K562 (cell line): ENCODE measurements around the gene CYLD. TPM values are rescaled to one million over a fixed set of nuclear protein-coding genes. Genes with fewer than 3 reads are reported as not detected.

ENCODE experiments used
- ATAC-seq: fragments of 200-7000 bp; cut with Tn5 transposase; 3 replicates; pipeline ENCODE4 v1.9.1; 2020; ENCODE audit warnings: moderate library complexity
- BruUV-seq: library from RNA; stranded (reverse); fragments of 400-500 nt; replicated peaks from 2 replicates; lab custom pipeline; 2021; lab: Mats Ljungman, UMichigan
- CTCF ChIA-PET: fragments of 300-600 bp; formaldehyde crosslinking; extraction: SDS; loops from one replicate; lab custom pipeline; 2021; ENCODE audit warnings: low intra/inter-chr PET ratio; lab: Yijun Ruan, JAX
- POLR2A ChIA-PET: fragments of 300-600, 350-650 bp; sonication (Branson Sonifier 250); formaldehyde crosslinking; extraction: SDS; loops from one replicate; lab custom pipeline; 2021; ENCODE audit warnings: antibody characterized with exemption, inconsistent platforms; lab: Yijun Ruan, JAX
- DNase-seq, 4 experiments: peaks; one replicate each; pipeline versions ENCODE4 v3.0.0 to v3.0.0-alpha.2; 2011 to 2018; ENCODE audit warnings: low spot score in 3 of 4, mixed read lengths in 3 of 4; ENCODE audit errors: extremely low read depth in 1 of 4
- FAIRE-seq: peaks from 2 replicates; lab custom pipeline; 2011; peaks lifted over from hg19 to GRCh38; lab: Jason Lieb, UNC
- H2AFZ ChIP-seq: 2 replicates; pipeline ENCODE4 v1.6.0; 2011; ENCODE audit warnings: low read depth, low read length, control low read depth, inconsistent platforms
- H3K27ac ChIP-seq: fragments of 200-600 bp; 3 replicates; pipeline ENCODE4 v1.8.0; 2011; ENCODE audit warnings: low read depth, mild to moderate bottlenecking, control low read depth, inconsistent platforms, low read length, moderate library complexity, mixed read lengths; ENCODE audit errors: extremely low read depth
- H3K27me3 ChIP-seq, 2 experiments: fragments of 300-600 bp in 1 of 2; 2 replicates in 1 of 2; 3 replicates in 1 of 2; pipeline versions ENCODE4 v1.6.0 to v1.8.0; 2011; ENCODE audit warnings: inconsistent platforms in 2 of 2, low read length in 2 of 2, mild to moderate bottlenecking in 1 of 2, mixed read lengths in 1 of 2, moderate library complexity in 1 of 2; ENCODE audit not compliant: control insufficient read depth in 2 of 2, insufficient read depth in 2 of 2
- H3K36me3 ChIP-seq: fragments of 300-600 bp; 3 replicates; pipeline ENCODE4 v1.8.0; 2011; ENCODE audit warnings: mild to moderate bottlenecking, low read length, inconsistent platforms; ENCODE audit not compliant: control insufficient read depth, insufficient read depth
- H3K4me1 ChIP-seq, 2 experiments: fragments of 200-600 bp in 1 of 2; replicated peaks in 1 of 2; 2 replicates in 1 of 2; 3 replicates in 1 of 2; pipeline versions ENCODE4 v1.5.1 to v1.8.0; 2011; ENCODE audit warnings: inconsistent platforms in 2 of 2, low read length in 2 of 2, mild to moderate bottlenecking in 1 of 2, mixed read lengths in 1 of 2, moderate library complexity in 1 of 2; ENCODE audit not compliant: control insufficient read depth in 2 of 2, insufficient read depth in 2 of 2
- H3K4me2 ChIP-seq: 2 replicates; pipeline ENCODE4 v1.6.1; 2011; ENCODE audit warnings: low read length, control low read depth, inconsistent platforms, mixed read lengths; ENCODE audit not compliant: insufficient read depth
- H3K4me3 ChIP-seq: fragments of 200-600 bp; sonication (generic), shearing (Covaris generic); 2 replicates; pipeline ENCODE4 v1.5.1; 2016; ENCODE audit warnings: control low read depth, inconsistent platforms
- H3K79me2 ChIP-seq: fragments of 200-600 bp; 3 replicates; pipeline ENCODE4 v1.8.0; 2011; ENCODE audit warnings: low read length, inconsistent platforms; ENCODE audit not compliant: control insufficient read depth, insufficient read depth
- H3K9ac ChIP-seq, 2 experiments: 2 replicates each; pipeline versions ENCODE4 v1.6.0 to v1.6.1; 2011; ENCODE audit warnings: low read depth in 2 of 2, low read length in 2 of 2, control low read depth in 1 of 2, inconsistent platforms in 1 of 2, mild to moderate bottlenecking in 1 of 2, mixed read lengths in 1 of 2; ENCODE audit not compliant: insufficient read depth in 1 of 2
- H3K9me1 ChIP-seq: one replicate; pipeline ENCODE4 v1.6.0; 2011; ENCODE audit warnings: inconsistent platforms, mild to moderate bottlenecking, low read length, moderate library complexity; ENCODE audit not compliant: control insufficient read depth, insufficient read depth
- H3K9me3 ChIP-seq: replicated peaks from 2 replicates; pipeline ENCODE4 v1.5.1; 2011; ENCODE audit warnings: low read depth, low read length, inconsistent platforms; ENCODE audit not compliant: control insufficient read depth, insufficient read depth
- H4K20me1 ChIP-seq: replicated peaks from 2 replicates; pipeline ENCODE4 v1.6.1; 2011; ENCODE audit warnings: low read length, inconsistent platforms, mixed read lengths; ENCODE audit not compliant: control insufficient read depth, insufficient read depth
- E4F1 ChIP-seq: fragments of 250-450 bp; sonication (Bioruptor Pico); IDR thresholded peaks from 2 replicates; pipeline ENCODE4 v1.5.0; 2021; ENCODE audit warnings: mild to moderate bottlenecking, borderline replicate concordance
- PML ChIP-seq: IDR thresholded peaks from 2 replicates; pipeline ENCODE4 v1.6.1; 2012; ENCODE audit warnings: low read length, inconsistent platforms
- RAD51 ChIP-seq: fragments of 450-650 bp; IDR thresholded peaks from 2 replicates; pipeline ENCODE4 v1.7.1; 2016; ENCODE audit warnings: low read depth, mild to moderate bottlenecking, borderline replicate concordance
- RFX1 ChIP-seq: fragments of 450-650 bp; IDR thresholded peaks from 2 replicates; pipeline ENCODE4 v1.6.1; 2016; ENCODE audit warnings: mild to moderate bottlenecking, moderate library complexity
- SMC3 ChIP-seq: conservative IDR thresholded peaks from 2 replicates; pipeline ENCODE4 v1.6.1; 2011; ENCODE audit warnings: low read depth, low read length, improper control_type of control experiment; ENCODE audit not compliant: insufficient read depth
- SP2 ChIP-seq: IDR thresholded peaks from 2 replicates; pipeline ENCODE4 v1.6.1; 2011; ENCODE audit warnings: mild to moderate bottlenecking, low read depth, low read length, moderate library complexity; ENCODE audit not compliant: poor library complexity, severe bottlenecking; ENCODE audit errors: extremely low read depth
- YBX1 ChIP-seq: fragments of 450-650 bp; IDR thresholded peaks from 2 replicates; pipeline ENCODE4 v1.7.1; 2016; ENCODE audit warnings: mild to moderate bottlenecking
- ZNF23 ChIP-seq: fragments of 250-450 bp; sonication (Bioruptor Pico); IDR thresholded peaks from 2 replicates; pipeline ENCODE4 v1.4.0; 2020; ENCODE audit warnings: mild to moderate bottlenecking
- ZNF764 ChIP-seq: fragments of 250-450 bp; sonication (Bioruptor Pico); IDR thresholded peaks from 2 replicates; pipeline ENCODE4 v1.4.0; 2020; ENCODE audit warnings: low read depth, mild to moderate bottlenecking, moderate library complexity
- WGBS: fragments of 100-300 bp; shearing (Covaris generic); methylation state at CpG from one replicate; pipeline ENCODE4 v1.1.6; 2016; ENCODE audit warnings: low coverage, mixed read lengths; ENCODE audit not compliant: insufficient coverage; ENCODE audit errors: missing lambda C conversion rate; 5-methylcytosine and 5-hydroxymethylcytosine counted together
- in situ Hi-C: fragments of 300-500 bp; cut with MboI; formaldehyde crosslinking; loops from 4 replicates; pipeline ENCODE4 v1.15.0; 2018; ENCODE audit warnings: inconsistent platforms, mixed read lengths
- intact Hi-C: fragments of 100-400 bp; cut with micrococcal nuclease; formaldehyde crosslinking; loops from 2 replicates; pipeline ENCODE4 v1.14.2; 2022
- polyA plus RNA-seq, 8 experiments: library from polyadenylated mRNA; depleted of rRNA in 4 of 8; stranded (reverse) in 5 of 8; unstranded in 3 of 8; fragments of >200 nt; fragmentation: Nextera tagmentation in 2 of 8; fragmentation: Illumina TruSeq in 1 of 8; extraction: Ambion mirVana in 2 of 8; extraction: Trizol in 1 of 8; gene quantifications; 2 replicates each; pipeline versions ENCODE4 v1.2.1 to v1.2.3, GENCODE V29; 2011 to 2014; ENCODE audit warnings: inconsistent platforms in 1 of 8, missing spikeins in 1 of 8
- total RNA-seq, 7 experiments: library from RNA; depleted of rRNA in 6 of 7; stranded (reverse); fragments of >200 nt in 6 of 7; fragmentation: Illumina TruSeq in 2 of 7; extraction: Trizol in 2 of 7; gene quantifications; 2 replicates each; pipeline versions ENCODE4 v1.2.1 to v1.2.3, GENCODE V29; 2011 to 2021; ENCODE audit warnings: low replicate concordance in 1 of 7

The CYLD gene
- total and polyA plus RNA-seq, 9 of the 15 experiments (the other 6 are each of a cell fraction or from before 2014, with no cell fraction given): 3.4 to 7.4 (median 5.3) TPM

- intact Hi-C loops: loop anchor here (5.0 kb wide), 1 partner anchor 73 kb away; no protein-coding TSS in a partner anchor
- CTCF ChIA-PET: no interaction called here
- no peaks in the 10 kb centered on the region for H3K36me3 ChIP-seq
- no peak overlapping the region for H3K4me2 ChIP-seq
- H3K27me3 ChIP-seq: no peaks in the 10 kb centered on the region
- no TSS peak for BruUV-seq
- FAIRE-seq: no peak
- H3K9ac ChIP-seq: no peak overlapping the region
- no peak overlapping the region for H3K4me3 ChIP-seq
- WGBS: 39% methylated on average over 3 of the region's 3 CpGs
- peaks cover 5 to 11% of the 10 kb centered on the region in 2 experiments; a peak in 3 of 5 replicates for H3K4me1 ChIP-seq
- no peaks in the 10 kb centered on the region for H4K20me1 ChIP-seq
- POLR2A ChIA-PET: no interaction called here
- no peak for ATAC-seq
- H3K27ac ChIP-seq: no peak overlapping the region
- in situ Hi-C loops: no loop called here
- no peaks in the 10 kb centered on the region for H3K9me3 ChIP-seq
- H2AFZ ChIP-seq: no peak overlapping the region
- DNase-seq: no peak
- no peaks in the 10 kb centered on the region for H3K9me1 ChIP-seq
- H3K79me2 ChIP-seq: no peaks in the 10 kb centered on the region
- TF ChIP-seq YBX1 (no peak), SP2 (no peak), RFX1 (no peak), SMC3 (no peak), ZNF23 (no peak), PML (no peak), RAD51 (no peak), ZNF764 (no peak), E4F1 (CRISPR knock-in tag) (no peak)
Measured at GRCh38 chr16:50744881-50745280, 3.0 kb downstream of the CYLD start.
